ENCODE data around the gene PACRG. TPM values are rescaled to one million over a fixed set of nuclear protein-coding genes. Genes with fewer than 3 reads are reported as not detected.

PACRG gene
- total RNA-seq, 1 donor, result 1.4 TPM

GRCh38 chr6:163309491-163310026, 581.8 kb downstream of the PACRG start:
- H2AFZ ChIP-seq (ENCODE audit: low read length), result no peak overlapping the region
- no peaks in the 10 kb centered on the region for H3K27me3 ChIP-seq (ENCODE audit: insufficient read depth, low read length)
- no peak for DNase-seq (ENCODE audit: insufficient read length, low spot score, missing footprints)
- no peak overlapping the region for H3K4me2 ChIP-seq (ENCODE audit: insufficient read depth, low read length)
- H3K4me3 ChIP-seq (ENCODE audit: insufficient read depth, low read length), result no peak overlapping the region
- no peaks in the 10 kb centered on the region for H3K36me3 ChIP-seq (ENCODE audit: insufficient read depth, low read length)
- TF ChIP-seq, protein P1, sequence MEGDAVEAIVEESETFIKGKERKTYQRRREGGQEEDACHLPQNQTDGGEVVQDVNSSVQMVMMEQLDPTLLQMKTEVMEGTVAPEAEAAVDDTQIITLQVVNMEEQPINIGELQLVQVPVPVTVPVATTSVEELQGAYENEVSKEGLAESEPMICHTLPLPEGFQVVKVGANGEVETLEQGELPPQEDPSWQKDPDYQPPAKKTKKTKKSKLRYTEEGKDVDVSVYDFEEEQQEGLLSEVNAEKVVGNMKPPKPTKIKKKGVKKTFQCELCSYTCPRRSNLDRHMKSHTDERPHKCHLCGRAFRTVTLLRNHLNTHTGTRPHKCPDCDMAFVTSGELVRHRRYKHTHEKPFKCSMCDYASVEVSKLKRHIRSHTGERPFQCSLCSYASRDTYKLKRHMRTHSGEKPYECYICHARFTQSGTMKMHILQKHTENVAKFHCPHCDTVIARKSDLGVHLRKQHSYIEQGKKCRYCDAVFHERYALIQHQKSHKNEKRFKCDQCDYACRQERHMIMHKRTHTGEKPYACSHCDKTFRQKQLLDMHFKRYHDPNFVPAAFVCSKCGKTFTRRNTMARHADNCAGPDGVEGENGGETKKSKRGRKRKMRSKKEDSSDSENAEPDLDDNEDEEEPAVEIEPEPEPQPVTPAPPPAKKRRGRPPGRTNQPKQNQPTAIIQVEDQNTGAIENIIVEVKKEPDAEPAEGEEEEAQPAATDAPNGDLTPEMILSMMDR (IDR thresholded peaks at IDR 0.05; ENCODE audit: extremely low read depth, low read depth, low read length), result no peak
- no peaks in the 10 kb centered on the region for H3K9me3 ChIP-seq (ENCODE audit: low read depth, low read length)
- no peaks in the 10 kb centered on the region for H4K20me1 ChIP-seq (ENCODE audit: insufficient read depth, low read length)
- no peak overlapping the region for H3K27ac ChIP-seq (ENCODE audit: low read depth, low read length)
- no peaks in the 10 kb centered on the region for H3K4me1 ChIP-seq (ENCODE audit: insufficient read depth, low read length)
- H3K79me2 ChIP-seq (ENCODE audit: insufficient read depth, low read length), result no peaks in the 10 kb centered on the region

DNA sequence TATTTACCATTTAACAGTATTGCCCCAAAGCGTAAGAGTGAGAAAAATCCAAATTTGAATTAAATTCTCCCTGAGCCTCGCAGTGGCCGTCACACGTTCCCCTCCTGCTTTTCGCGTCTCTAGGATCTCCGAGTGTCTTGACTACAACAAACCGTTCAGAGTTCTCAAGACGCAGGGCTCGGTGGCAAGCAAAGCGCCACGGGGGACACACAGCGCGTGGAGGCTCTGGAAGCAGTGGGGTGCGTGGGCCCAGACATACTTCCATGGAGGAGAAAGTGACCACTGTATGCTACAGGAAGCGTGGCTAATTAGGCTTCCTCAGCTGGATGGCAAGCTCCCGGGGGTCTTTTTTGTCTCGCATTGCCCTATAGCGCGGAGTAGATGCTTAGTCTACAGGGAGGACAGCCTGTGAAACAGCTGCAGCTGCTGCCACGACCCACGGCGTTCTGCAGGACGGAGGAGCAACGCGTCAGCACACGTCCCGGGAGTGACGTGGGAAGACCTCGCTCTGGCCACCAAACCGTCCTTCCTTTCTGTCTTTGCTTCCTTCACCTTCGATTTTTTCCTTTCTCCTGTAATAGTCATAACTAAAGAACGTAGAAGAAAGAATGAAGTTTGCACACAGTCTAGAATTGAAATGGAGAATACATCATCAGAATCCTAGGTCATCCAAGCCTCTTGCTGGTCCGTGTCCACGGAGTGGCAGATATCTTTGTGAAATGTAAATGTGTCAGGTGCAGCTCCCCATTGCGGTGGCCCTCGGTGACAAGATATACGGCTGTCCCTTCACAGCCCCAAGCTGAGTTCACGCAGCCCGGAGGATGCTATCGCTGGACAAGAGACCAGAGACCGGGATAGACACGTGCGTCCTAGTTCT, 582.6 kb downstream of the PACRG start:
- Histone ChIP-seq H3K9me3 (ENCODE audit: low read depth, low read length) (no peaks in the 10 kb centered on the region), H3K4me1 (ENCODE audit: insufficient read depth, low read length) (no peaks in the 10 kb centered on the region), H3K27me3 (ENCODE audit: insufficient read depth, low read length) (no peaks in the 10 kb centered on the region), H3K4me3 (ENCODE audit: insufficient read depth, low read length) (no peak overlapping the region), H4K20me1 (ENCODE audit: insufficient read depth, low read length) (no peaks in the 10 kb centered on the region), H2AFZ (ENCODE audit: low read length) (no peak overlapping the region), H3K36me3 (ENCODE audit: insufficient read depth, low read length) (no peaks in the 10 kb centered on the region), H3K4me2 (ENCODE audit: insufficient read depth, low read length) (no peak overlapping the region), H3K27ac (ENCODE audit: low read depth, low read length) (no peak overlapping the region), H3K79me2 (ENCODE audit: insufficient read depth, low read length) (no peaks in the 10 kb centered on the region)
- TF ChIP-seq, protein P1 (IDR thresholded peaks at IDR 0.05; ENCODE audit: extremely low read depth, low read depth, low read length), result no peak
- no peak for DNase-seq (ENCODE audit: insufficient read length, low spot score, missing footprints)

DNA sequence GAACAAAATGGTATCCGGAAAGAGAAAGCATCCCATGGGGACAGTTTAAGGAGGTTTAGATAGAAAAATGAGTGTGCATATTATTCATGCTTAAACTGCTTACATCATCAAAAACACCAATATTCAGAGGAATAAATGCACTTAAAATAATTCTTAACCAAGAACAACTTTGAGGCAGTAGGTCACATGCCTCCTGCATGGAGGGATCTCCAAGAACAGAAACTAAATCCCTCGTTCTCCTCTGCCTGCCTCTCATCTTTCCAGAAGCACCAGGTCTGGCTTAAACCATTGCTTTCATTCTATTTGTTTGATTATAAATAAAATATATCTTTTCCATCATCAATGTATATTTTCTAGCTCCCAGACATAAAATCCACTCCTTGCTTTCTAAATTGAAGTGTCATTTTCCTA, 583.2 kb downstream of the PACRG start:
- Histone ChIP-seq H3K4me1 (ENCODE audit: insufficient read depth, low read length) (no peaks in the 10 kb centered on the region), H3K4me2 (ENCODE audit: insufficient read depth, low read length) (no peak overlapping the region), H4K20me1 (ENCODE audit: insufficient read depth, low read length) (no peaks in the 10 kb centered on the region), H3K9me3 (ENCODE audit: low read depth, low read length) (no peaks in the 10 kb centered on the region), H3K27me3 (ENCODE audit: insufficient read depth, low read length) (no peaks in the 10 kb centered on the region), H3K27ac (ENCODE audit: low read depth, low read length) (no peak overlapping the region), H3K4me3 (ENCODE audit: insufficient read depth, low read length) (no peak overlapping the region), H2AFZ (ENCODE audit: low read length) (no peak overlapping the region), H3K36me3 (ENCODE audit: insufficient read depth, low read length) (no peaks in the 10 kb centered on the region), H3K79me2 (ENCODE audit: insufficient read depth, low read length) (no peaks in the 10 kb centered on the region)
- DNase-seq (ENCODE audit: insufficient read length, low spot score, missing footprints), result no peak
- TF ChIP-seq, protein P1 (IDR thresholded peaks at IDR 0.05; ENCODE audit: extremely low read depth, low read depth, low read length), result no peak

GRCh38 chr6:163311830-163312229, 584.1 kb downstream of the PACRG start:
- no peaks in the 10 kb centered on the region for H3K9me3 ChIP-seq (ENCODE audit: low read depth, low read length)
- DNase-seq (ENCODE audit: insufficient read length, low spot score, missing footprints), result no peak
- no peaks in the 10 kb centered on the region for H3K4me1 ChIP-seq (ENCODE audit: insufficient read depth, low read length)
- no peaks in the 10 kb centered on the region for H3K27me3 ChIP-seq (ENCODE audit: insufficient read depth, low read length)
- no peaks in the 10 kb centered on the region for H3K79me2 ChIP-seq (ENCODE audit: insufficient read depth, low read length)
- TF ChIP-seq, protein P1 (IDR thresholded peaks at IDR 0.05; ENCODE audit: extremely low read depth, low read depth, low read length), result no peak
- H3K4me2 ChIP-seq (ENCODE audit: insufficient read depth, low read length), result no peak overlapping the region
- no peak overlapping the region for H3K27ac ChIP-seq (ENCODE audit: low read depth, low read length)
- H3K36me3 ChIP-seq (ENCODE audit: insufficient read depth, low read length), result no peaks in the 10 kb centered on the region
- no peak overlapping the region for H3K4me3 ChIP-seq (ENCODE audit: insufficient read depth, low read length)
- no peak overlapping the region for H2AFZ ChIP-seq (ENCODE audit: low read length)
- no peaks in the 10 kb centered on the region for H4K20me1 ChIP-seq (ENCODE audit: insufficient read depth, low read length)
